ENCODE data around the gene NOS1AP.

NOS1AP gene

GRCh38 chr1:162215902-162216301 is 146.4 kb downstream of the NOS1AP start:
- TF ChIP-seq CTCF (IDR thresholded peaks at IDR 0.05; ENCODE audit: control insufficient read depth, extremely low read depth, insufficient read depth) = no peak
- DNase-seq (ENCODE audit: low read depth) = no peak
- H3K4me3 ChIP-seq (ENCODE audit: low read depth, low read length) = no peak overlapping the region

- no peak for DNase-seq (ENCODE audit: low read depth)
- no peak overlapping the region for H3K4me3 ChIP-seq (ENCODE audit: low read depth, low read length)
- no peak for TF ChIP-seq CTCF (IDR thresholded peaks at IDR 0.05; ENCODE audit: control insufficient read depth, extremely low read depth, insufficient read depth)
These were observed 147.1 kb downstream of the NOS1AP start for GRCh38 chr1:162216604-162217003.

- H3K4me3 ChIP-seq (ENCODE audit: low read depth, low read length) = no peak overlapping the region
- DNase-seq (ENCODE audit: low read depth) = no peak
- no peak for TF ChIP-seq CTCF (IDR thresholded peaks at IDR 0.05; ENCODE audit: control insufficient read depth, extremely low read depth, insufficient read depth)
These were observed 148.2 kb downstream of the NOS1AP start for GRCh38 chr1:162217706-162218105.

- H3K4me3 ChIP-seq (ENCODE audit: low read depth, low read length) = no peak overlapping the region
- no peak for TF ChIP-seq CTCF (IDR thresholded peaks at IDR 0.05; ENCODE audit: control insufficient read depth, extremely low read depth, insufficient read depth)
- no peak for DNase-seq (ENCODE audit: low read depth)
These were observed 149.1 kb downstream of the NOS1AP start for GRCh38 chr1:162218546-162218945.

- no peak for DNase-seq (ENCODE audit: low read depth)
- no peak for TF ChIP-seq CTCF (IDR thresholded peaks at IDR 0.05; ENCODE audit: control insufficient read depth, extremely low read depth, insufficient read depth)
- no peak overlapping the region for H3K4me3 ChIP-seq (ENCODE audit: low read depth, low read length)
These were observed 149.5 kb downstream of the NOS1AP start for GRCh38 chr1:162218975-162219374.

GRCh38 chr1:162219461-162219860 is 150.0 kb downstream of the NOS1AP start:
- H3K4me3 ChIP-seq (ENCODE audit: low read depth, low read length) = no peak overlapping the region
- no peak for DNase-seq (ENCODE audit: low read depth)
- no peak for TF ChIP-seq CTCF (IDR thresholded peaks at IDR 0.05; ENCODE audit: control insufficient read depth, extremely low read depth, insufficient read depth)

- TF ChIP-seq CTCF (IDR thresholded peaks at IDR 0.05; ENCODE audit: control insufficient read depth, extremely low read depth, insufficient read depth) = no peak
- H3K4me3 ChIP-seq (ENCODE audit: low read depth, low read length) = no peak overlapping the region
- DNase-seq (ENCODE audit: low read depth) = no peak
These were observed 150.6 kb downstream of the NOS1AP start for GRCh38 chr1:162220009-162220539.
